Activated CD4-positive, alpha-beta T cell treated with anti-CD3 and anti-CD28 coated beads, Interleukin-2, Interleukin-4, amounts not matched to agents 100 ng/mL and 50 ng/mL, durations not matched to agents 16 hours and 8 hours (primary cell): Measurements from ENCODE around the gene ADGRG7.

Experiments
- DNase-seq: peaks from one replicate; pipeline ENCODE4 v3.0.0-alpha.2; 2020; ENCODE audit warnings: low spot score

Gene ADGRG7

DNA sequence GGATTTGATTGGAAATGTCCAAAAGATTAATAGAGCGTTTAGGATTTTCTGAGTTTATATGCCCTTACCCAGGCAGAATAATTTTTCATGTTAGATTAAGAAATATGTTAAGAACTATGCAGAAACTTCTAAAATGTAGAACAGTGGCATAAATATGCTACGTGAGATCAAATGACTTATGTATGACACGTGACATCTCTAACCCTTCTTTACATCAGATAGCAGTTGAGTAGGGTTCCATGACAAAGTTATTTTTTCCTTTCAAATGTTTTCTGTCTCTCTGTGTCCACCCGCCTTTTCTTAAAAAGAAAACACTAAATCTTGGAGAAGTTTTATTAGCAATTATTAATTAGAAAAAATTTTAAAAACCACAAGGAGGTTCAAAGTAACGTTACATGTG is 91.3 kb downstream of the ADGRG7 start:
- DNase-seq, result no peak

DNA sequence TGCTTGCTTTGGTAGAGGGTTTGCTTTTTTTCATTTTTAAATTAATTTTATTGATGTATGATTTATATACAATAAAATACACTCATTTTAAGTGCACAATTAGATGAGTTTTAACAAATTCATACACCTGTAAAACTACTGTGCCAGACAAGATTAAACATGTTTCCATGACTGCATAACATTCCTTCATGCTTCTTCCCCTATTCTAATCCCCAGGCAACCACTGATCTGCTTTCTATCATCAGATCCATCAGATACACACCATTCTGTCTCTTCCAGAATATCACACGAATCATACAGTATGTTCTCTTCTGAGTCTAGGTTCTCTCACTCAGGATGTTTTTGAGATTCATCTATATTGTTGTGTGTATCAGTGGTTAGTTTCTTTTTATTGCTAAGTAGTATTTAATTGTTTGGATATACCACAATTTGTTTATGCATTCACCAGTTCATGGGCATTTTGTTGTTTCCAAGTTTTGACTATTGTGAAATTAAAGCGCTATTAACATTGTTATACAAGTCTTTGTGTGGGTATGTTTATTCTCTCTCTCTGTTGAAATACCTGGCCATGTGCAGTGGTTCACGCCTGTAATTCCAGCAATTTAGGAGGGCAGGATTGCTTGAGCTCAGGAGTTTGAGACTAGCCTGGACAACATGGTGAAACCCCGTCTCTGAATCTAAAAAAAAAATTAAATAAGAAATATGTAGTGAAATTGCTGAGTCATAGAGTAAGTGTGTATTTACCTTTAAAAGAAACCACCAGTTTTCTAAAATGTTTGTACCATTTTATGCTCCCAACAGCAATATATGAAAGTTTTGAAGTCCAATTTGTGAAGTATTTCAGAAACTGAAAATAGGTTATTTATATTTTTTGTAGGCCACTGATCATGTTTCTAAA is 92.9 kb downstream of the ADGRG7 start:
- DNase-seq, result no peak

DNA sequence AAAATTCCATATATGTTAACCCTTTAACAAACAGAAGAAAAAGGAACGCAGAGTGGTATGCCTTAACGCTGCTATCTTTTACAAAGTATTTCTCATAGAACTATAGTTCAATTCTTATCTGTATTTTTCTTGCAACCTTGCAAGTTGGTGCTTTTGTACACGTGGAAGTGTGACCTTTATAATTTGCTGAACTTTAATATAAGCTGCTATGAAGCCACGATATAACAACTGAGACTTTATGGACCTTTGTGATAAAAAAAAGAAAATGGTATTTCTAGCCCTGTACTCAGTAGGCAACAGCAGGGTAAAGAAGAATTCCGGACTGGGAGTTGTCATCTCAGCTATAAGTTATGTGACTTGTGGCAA is 93.6 kb downstream of the ADGRG7 start:
- no peak for DNase-seq

DNA sequence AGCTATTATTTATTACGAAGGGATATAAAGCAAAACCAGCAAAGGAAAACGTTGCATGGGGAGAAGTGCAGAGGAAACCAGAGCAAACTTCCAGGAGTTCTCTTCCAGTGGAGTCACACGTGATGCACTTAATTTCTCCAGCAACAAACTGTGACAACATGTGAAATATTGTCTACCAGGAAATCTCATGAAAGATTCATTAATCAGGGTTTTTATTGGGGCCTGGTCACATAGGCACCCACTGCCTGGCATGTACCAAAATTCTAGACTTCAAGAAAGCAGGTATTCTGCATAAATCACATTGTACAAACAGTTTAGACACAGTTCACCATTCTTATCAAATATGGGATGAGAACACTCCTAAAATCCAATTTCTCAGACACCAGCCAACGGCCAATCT is 94.5 kb downstream of the ADGRG7 start:
- DNase-seq, result no peak

DNA sequence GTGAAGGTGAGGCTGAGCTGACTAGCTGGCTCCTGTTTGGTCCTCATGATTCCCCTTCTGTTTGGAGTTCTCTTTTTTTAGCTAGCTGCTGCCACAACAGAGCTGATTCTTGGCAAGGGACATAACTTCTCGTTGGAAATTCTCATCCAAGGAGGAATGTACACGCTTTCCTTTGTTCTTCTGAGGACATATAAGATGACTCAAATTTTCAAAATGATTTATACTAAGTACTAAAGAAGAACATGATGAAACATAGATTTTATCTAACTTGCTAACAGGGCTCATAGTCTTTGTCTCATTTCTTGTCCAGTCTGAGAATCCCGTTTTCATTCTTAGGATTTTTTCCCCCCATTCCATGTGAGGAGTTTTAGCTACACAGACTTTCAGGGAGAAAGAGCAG is 97.0 kb downstream of the ADGRG7 start:
- DNase-seq, result no peak

DNA sequence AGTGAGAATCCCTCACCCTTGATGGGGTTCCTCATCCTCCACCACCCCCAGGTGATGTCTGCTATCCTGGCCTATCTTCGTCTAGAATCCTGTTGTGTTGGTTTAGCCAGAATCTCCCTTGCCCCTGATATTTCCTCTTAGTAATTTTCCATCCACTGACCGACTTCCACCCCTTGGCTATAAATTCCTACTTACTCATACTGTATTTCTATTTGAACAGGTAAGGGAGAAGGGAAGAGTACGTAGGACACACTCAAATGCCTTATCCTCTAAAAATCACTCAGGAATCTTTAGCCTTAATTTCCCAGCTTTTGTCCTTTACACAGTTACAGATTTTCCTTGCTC is 99.2 kb downstream of the ADGRG7 start:
- no peak for DNase-seq

DNA sequence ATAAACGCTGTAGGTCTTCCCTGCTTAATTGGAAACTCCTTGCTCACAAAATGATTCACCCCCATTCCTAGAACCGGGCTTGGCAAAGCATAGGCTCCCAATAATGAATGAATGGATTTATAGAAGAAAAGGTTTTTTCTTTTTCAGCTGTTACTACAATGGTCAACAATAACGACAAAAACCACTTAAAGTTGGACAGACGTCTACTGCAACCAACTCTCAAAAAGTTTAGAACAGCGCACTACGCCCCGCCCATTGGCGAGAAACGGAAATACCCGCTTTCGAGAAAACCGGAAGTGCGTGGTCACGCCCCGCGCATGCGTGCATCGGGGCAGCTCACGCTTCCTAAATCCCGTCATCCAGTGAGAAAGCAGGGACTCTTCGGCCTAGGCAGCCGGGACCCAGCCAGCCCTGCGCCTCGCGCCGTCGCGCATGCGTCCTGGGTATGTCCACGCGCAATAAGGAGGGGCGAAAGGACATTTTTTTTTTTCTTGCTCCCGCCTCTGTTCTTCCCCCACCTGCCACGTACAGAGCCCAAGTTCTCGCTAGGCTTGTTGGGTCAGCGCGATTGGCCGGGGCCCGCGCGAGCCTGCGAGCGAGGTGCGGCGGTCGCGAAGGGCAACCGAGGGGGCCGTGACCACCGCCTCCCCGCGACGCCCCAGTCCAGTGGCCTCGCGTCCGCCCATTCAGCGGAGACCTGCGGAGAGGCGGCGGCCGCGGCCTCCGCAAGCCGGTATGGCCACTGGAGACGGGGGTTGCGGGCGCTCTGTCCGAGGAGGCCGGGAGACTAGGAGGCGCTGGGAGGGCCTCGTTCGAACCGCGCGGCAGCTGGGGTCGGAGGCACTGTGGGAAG is 99.8 kb downstream of the ADGRG7 start, which contains the start of gene TFG:
TSS of gene TFG (plus strand) at position 506 of the 853 bp plus-strand sequence. CDS start 4,192 bp downstream, outside the sequence.
- DNase-seq, result peak; percentile 98

DNA sequence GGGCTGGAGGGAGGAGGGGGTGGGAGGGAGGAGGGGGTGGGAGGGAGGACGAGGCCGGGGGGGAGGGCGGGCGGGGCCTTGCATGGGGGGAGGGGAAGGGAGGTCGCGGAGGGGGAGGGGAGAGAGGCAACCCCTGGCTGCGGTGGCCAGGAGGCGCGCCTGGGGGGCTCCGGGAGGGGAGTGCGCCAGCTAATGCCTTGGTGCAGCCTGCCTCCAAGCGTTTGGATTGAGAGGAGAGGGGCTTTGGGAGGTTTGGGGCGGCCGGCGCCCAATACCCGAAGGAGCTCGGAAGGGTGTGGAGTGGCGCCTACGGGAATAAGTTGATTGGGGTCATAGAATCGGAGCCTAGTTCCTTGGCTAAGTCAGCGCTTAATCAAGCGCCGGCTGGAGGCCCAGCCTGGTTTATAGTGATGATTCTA is 100.5 kb downstream of the ADGRG7 start:
- peak; percentile 9 for DNase-seq

DNA sequence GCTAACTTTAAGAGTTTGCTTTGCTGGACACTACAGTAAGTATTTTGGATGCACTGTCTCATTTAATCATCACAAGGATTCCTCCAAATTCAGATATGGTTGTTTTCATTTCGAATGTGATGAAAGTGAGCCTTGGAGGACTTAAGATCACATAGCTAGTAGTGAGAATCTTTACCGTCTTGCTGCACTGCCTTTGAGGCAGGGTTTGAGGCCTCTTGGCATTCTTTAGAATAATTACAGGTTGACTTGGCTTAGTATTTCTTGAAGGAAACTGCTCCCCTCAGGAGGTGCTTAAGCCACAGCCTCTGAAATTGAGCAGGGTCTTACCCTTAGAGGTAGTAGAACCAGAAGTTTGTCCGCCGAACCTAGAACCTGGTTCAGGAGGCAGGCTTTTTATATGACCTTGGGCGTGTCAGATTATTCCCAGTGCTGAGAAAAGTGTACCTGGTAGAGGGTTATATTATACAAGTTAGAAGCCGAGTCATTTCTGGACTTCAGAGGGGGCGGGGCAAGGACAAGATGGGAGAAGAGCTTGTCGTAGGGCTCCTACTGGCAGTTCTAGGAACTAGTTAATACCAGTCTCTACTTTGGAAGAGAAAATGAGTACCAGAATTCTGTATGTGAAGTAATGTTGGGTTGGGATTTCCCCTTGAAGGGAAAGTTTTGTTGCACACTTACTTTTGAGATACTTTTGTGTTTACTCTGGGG is 101.0 kb downstream of the ADGRG7 start:
- DNase-seq, result peak; percentile 86

DNA sequence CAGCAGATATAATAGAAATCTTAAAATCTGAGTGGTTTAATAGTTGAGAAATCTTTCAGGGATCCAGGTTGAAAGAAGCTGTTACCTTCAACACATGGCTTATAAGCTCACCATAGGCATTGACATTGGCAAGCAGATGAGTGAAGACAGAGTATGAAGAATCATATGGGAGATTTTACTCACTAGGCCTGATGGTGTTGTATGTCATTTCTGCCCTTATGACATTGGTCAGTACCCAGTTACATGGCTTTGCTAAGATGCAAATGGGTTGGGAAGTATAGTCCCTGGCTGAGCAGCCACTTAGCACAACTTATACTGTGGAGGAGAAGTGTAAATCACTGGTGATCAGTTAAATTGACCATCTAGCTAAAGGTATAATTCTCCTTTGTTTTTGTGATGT is 105.8 kb downstream of the ADGRG7 start:
- DNase-seq, result no peak

DNA sequence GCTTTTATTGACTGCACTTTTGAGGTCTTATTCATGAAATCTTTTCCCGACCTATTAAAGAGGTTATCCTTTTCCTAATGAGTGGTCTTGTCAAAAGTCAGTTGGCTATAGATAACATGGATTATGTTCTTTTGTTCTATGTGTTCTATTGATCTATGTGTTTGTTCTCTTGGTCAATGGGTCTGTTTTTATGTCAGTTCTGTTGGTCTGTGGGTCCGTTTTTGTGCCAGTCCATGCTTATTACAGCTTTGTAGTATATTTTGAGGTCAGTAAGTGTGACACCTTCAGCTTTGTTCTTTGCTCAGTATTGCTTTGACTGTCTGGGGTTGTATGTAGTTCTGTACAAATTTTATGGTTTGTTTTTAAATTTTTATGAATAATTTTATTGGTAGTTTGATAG is 107.7 kb downstream of the ADGRG7 start:
- DNase-seq, result no peak

DNA sequence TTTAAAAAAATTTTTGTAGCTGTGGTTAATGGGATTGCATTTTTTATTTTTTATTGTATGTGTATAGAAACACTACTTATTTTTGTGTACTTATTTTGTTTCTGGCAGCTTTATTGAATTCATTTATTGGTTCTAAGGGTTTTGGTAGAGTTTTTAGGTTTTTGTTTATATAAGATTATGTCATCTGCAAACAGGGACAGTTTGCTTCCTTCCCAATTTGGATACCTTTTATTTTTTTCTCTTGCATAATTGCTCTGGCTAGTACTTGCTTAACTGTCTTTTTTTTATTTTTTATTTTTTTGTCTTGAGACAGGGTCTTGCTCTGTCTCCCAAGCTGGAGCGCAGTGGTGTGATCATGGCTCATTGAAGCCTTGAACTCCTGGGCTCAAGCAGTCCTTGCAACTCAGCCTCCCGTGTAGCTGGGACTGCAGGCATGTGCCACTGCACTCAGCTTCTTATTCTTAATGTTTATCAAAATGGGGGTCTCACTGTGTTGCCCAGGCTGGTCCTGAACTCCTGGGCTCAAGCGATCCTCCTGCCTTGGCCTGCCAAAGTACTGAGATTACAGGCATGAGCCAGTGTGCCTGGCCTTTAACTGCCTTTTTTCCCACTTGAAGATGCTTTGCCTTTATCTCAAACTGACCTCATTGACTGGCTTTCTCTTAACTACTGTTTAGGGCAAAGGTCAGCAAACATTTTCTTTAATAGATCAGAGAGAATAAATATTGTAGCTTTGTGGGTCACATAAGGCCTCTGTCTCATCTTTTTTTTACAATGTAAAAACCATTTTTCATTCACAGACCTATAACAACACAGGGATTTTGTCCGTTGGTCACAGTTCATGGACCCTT is 108.5 kb downstream of the ADGRG7 start:
- DNase-seq, result no peak

DNA sequence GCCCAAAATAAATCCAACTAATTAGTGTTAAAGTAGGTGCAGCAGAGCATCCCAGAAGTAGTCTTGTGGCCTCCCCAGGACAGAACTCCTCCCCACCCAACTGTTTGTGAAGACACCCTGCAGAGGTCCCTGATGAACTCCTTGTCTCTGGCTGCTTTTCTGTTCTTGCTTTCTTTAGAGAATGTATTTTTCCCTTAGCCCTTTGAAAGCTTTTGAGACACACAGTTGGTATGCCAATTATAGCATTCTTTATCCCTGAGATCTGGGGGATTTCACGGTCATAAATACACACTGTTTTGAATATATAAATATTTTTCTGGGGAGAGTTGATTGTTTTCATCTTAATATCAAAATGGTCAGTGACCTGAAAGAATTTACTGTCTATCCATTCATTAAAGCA is 109.7 kb downstream of the ADGRG7 start:
- DNase-seq, result no peak

DNA sequence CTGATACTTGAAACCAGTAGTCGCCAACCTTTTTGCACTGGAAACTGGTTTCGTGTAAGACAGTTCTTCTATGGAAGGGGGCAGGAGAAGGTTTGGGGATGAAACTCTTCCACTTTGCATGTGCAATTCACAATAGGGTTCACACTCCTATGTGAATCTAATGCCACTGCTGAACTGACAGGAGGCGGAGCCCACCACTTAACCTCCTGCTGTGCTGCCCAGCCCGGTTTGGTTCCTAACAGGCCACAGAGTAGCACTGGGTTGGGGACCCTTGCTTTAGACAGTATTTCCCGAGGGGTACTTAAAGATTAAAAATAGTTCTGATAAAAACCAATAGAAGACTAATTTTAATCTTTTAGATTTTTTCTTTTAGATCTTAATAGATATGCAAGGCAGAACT is 111.0 kb downstream of the ADGRG7 start:
- DNase-seq, result no peak

DNA sequence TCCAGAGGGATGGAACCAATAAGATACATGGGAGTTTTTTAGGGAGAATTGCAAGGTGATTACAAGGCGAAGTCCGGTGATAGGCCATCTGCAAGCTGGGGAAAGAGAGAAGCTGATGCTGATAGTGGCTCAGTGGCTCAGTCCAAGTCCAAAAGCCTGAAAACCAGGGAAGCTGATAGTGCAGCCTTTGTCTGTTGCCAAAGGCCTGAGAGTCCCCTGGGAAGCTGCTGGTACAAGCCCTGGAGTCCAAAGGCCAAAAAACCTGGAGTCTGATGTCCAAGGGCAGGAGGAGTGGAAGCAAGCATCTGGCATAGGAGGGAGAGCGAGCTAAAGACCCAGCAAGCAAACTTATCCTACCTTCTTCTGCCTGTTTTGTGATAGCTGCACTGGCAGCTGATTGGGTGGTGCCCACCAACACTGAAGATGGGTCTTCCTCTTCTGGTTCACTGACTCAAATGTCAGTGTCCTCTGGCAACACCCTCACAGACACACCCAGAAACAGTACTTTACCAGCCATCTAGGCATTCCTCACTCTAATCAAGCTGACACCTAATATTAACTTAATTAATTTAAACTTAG is 116.6 kb downstream of the ADGRG7 start:
- DNase-seq, result no peak

DNA sequence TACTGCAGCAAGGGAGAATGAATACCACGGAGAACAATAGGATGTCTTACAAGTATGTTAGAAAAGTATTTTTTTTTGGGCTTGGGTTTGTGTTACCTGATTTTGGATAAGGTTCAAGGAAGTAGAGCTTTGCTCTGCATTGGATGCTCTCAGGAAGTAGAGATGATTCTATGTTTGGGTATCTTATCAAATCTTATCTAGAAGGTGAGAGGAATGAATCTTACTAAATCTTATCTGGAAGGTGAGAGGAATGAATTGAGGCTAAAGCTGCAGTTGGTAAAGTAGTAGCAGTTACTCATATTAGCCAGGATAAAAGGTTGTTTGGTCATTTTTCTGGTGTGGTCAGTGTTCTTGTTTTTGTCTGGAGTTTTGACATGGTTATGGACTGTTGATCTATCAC is 117.3 kb downstream of the ADGRG7 start:
- DNase-seq, result peak; percentile 3

DNA sequence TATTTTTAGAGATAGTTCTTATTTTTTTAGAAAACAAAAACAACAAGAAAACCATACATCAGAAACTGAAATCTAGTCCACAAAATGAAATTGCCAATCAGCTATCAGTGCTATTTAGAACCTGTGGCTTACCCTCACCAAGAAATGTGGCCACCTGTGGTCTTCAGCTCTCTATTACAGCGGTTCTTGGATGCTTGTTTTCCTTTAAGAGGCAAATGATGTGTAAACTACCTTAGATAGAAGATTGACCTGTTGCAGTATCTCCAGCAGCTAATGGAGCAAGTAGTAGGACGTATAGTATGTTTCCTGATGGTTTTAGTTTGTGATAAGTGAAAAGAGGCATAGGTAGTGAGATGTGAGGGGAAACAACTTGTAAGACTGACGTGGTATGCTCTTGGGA is 121.1 kb downstream of the ADGRG7 start:
- DNase-seq, result no peak

DNA sequence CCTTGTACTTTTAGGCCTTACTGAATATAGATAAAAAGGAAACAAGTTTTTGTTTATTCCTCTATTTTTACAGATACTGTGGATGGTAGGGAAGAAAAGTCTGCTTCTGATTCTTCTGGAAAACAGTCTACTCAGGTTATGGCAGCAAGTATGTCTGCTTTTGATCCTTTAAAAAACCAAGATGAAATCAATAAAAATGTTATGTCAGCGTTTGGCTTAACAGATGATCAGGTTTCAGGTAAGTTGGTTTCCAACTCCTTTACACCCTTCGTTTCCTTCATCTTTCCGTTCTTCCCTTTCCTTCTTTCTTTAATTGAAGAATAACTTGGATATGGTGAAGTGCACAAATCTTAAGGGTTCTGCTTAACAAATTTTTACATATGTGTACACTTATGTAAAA is 123.0 kb downstream of the ADGRG7 start:
- DNase-seq, result no peak

DNA sequence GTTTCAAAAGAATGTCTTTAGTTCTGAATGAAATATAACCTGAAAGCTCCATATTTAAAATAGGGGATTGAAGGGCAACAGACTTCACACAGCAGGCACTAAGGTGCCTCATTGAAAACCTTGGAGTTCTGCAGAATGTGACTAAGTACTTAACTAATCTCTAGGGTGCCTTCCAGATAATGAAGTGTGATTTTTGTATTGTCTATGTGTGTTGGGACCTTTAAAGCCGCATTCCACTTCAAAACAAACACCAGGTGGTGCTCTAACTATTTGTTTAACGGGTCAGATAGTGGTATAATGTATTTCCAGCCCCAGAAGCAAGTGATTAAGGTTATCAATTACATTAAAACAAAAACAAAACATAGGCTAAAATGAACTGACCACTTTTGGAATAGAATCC is 127.9 kb downstream of the ADGRG7 start:
- no peak for DNase-seq

DNA sequence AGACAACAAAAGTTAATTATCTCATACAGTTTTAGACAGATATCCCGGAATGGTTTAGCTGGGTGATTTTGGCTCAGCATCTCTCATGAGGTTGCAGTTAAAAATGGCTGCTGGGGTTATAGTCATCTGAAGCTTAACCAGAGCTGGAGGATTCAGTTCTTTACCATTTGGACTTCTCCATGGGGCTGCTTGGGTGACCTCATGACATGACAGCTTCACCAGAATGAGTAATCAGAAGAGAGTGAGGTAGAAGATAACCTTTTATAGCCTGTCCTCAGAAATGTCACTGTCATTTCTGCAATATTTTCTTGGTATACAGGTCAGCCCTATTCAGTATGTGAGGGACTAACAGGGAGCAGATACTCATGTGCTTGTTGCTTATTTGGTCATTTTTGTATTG is 130.8 kb downstream of the ADGRG7 start:
- peak; percentile 40 for DNase-seq

DNA sequence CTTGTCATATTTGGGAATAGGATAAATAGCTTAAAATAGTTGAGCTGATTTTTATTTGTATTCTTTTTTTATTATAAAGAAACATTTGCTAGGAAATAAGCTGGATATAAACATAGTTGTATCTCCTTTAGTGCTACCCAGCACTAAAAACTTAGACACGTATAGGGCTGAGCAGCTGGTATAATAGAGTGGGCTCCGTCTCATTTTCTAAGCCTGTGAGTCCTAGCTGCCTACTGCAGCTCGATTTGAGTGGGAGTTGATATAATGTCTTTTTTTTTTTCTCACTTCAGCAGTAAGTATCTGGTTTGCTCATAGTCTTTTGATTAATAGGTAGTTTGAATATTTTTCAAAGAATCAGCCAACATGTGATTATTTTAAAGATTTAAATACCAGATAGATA is 134.1 kb downstream of the ADGRG7 start:
- no peak for DNase-seq
